ENCODE data around the gene NSUN4.

NSUN4 gene

GRCh38 chr1:46408356-46409062, 67.9 kb downstream of the NSUN4 start:
- peak; percentile 31 for DNase-seq (ENCODE audit: low read depth)
- H3K4me3 ChIP-seq (ENCODE audit: control insufficient read depth, low read depth, low read length), result no peak overlapping the region
- TF ChIP-seq, protein P1, sequence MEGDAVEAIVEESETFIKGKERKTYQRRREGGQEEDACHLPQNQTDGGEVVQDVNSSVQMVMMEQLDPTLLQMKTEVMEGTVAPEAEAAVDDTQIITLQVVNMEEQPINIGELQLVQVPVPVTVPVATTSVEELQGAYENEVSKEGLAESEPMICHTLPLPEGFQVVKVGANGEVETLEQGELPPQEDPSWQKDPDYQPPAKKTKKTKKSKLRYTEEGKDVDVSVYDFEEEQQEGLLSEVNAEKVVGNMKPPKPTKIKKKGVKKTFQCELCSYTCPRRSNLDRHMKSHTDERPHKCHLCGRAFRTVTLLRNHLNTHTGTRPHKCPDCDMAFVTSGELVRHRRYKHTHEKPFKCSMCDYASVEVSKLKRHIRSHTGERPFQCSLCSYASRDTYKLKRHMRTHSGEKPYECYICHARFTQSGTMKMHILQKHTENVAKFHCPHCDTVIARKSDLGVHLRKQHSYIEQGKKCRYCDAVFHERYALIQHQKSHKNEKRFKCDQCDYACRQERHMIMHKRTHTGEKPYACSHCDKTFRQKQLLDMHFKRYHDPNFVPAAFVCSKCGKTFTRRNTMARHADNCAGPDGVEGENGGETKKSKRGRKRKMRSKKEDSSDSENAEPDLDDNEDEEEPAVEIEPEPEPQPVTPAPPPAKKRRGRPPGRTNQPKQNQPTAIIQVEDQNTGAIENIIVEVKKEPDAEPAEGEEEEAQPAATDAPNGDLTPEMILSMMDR (conservative IDR thresholded peaks at IDR 0.05; ENCODE audit: control insufficient read depth, insufficient read depth, low read depth, low read length), result no peak

DNA sequence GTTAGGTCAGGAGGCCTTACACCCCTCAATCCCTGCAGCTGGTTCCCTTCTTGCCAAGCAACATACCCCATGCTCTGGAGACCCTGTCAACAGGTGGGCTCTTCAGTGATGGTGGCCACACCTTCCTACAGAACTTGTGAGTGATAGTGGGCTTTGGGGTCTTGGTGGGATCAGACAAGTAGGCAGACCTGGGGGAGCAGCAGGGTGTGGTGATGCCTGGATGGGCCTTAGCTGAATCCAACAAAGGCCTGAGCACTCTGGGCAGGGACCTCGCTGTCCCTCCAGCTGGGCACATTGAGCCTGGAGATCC, 68.4 kb downstream of the NSUN4 start:
- no peak overlapping the region for H3K4me3 ChIP-seq (ENCODE audit: control insufficient read depth, low read depth, low read length)
- TF ChIP-seq, protein P1 (conservative IDR thresholded peaks at IDR 0.05; ENCODE audit: control insufficient read depth, insufficient read depth, low read depth, low read length), result no peak
- no peak for DNase-seq (ENCODE audit: low read depth)

- TF ChIP-seq, protein P1 (conservative IDR thresholded peaks at IDR 0.05; ENCODE audit: control insufficient read depth, insufficient read depth, low read depth, low read length), result no peak
- no peak overlapping the region for H3K4me3 ChIP-seq (ENCODE audit: control insufficient read depth, low read depth, low read length)
- peak; percentile 63 for DNase-seq (ENCODE audit: low read depth)
Measured at GRCh38 chr1:46410156-46411009, 69.8 kb downstream of the NSUN4 start.

DNA sequence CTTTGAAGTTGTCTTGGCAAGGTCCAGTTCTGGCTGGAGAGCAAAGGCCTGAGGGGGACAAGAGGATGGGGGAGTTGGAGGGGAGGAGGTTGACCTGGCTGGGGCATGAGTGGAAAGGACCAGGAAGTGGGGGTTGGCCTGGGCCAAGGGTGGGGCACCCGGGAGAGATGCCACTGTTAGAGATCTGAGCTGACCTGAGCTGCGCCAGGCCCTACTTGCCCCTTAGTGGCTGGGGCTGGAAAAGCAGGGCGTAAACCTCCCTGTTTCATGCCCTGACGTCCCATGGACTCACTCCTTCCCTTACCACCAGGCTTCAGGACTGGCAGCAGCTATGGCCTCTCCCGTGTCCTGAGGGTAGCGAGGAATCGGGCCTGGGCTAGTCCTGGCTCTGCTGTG, 70.4 kb downstream of the NSUN4 start:
- DNase-seq (ENCODE audit: low read depth), result no peak
- TF ChIP-seq, protein P1 (conservative IDR thresholded peaks at IDR 0.05; ENCODE audit: control insufficient read depth, insufficient read depth, low read depth, low read length), result no peak
- no peak overlapping the region for H3K4me3 ChIP-seq (ENCODE audit: control insufficient read depth, low read depth, low read length)

Data from fibroblast of mammary gland (primary cell).